PFSK-1 (cell line): ENCODE measurements around the gene HS6ST3.

Experiments used
- FOXP2 ChIP-seq: optimal IDR thresholded peaks from 2 replicates; pipeline ENCODE3; 2011; ENCODE audit warnings: borderline replicate concordance, control low read depth, inconsistent platforms; ENCODE audit not compliant: insufficient read depth; ENCODE audit errors: extremely low read length, extremely low read depth
- POLR2AphosphoS5 ChIP-seq: IDR thresholded peaks from 2 replicates; pipeline ENCODE4 v1.6.1; 2012; ENCODE audit warnings: low read depth, mild to moderate bottlenecking, control low read depth, low read length, moderate library complexity
- SIN3A ChIP-seq: IDR thresholded peaks from 2 replicates; pipeline ENCODE4 v1.6.1; 2012; ENCODE audit warnings: mild to moderate bottlenecking, low read length, moderate library complexity, borderline replicate concordance; ENCODE audit not compliant: insufficient read depth
- TAF1 ChIP-seq: IDR thresholded peaks from 2 replicates; pipeline ENCODE4 v1.6.1; 2012; ENCODE audit warnings: low read length, control low read depth, borderline replicate concordance; ENCODE audit not compliant: insufficient read depth
- TF ChIP-seq, protein P1 (sequence below), 2 experiments: IDR thresholded peaks; 2 replicates each; pipeline versions ENCODE4 v1.6.1 to v1.8.0; 2011 to 2012; ENCODE audit warnings: low read depth in 2 of 2, low read length in 2 of 2, control low read depth in 1 of 2, inconsistent platforms in 1 of 2, mild to moderate bottlenecking in 1 of 2, moderate library complexity in 1 of 2; ENCODE audit not compliant: insufficient read depth in 1 of 2

HS6ST3 gene

GRCh38 chr13:96766306-96766705 lies 676.4 kb downstream of the HS6ST3 start:
- TF ChIP-seq POLR2AphosphoS5 (no peak), SIN3A (no peak), TAF1 (no peak), FOXP2 (no peak)
- TF ChIP-seq, protein P1, sequence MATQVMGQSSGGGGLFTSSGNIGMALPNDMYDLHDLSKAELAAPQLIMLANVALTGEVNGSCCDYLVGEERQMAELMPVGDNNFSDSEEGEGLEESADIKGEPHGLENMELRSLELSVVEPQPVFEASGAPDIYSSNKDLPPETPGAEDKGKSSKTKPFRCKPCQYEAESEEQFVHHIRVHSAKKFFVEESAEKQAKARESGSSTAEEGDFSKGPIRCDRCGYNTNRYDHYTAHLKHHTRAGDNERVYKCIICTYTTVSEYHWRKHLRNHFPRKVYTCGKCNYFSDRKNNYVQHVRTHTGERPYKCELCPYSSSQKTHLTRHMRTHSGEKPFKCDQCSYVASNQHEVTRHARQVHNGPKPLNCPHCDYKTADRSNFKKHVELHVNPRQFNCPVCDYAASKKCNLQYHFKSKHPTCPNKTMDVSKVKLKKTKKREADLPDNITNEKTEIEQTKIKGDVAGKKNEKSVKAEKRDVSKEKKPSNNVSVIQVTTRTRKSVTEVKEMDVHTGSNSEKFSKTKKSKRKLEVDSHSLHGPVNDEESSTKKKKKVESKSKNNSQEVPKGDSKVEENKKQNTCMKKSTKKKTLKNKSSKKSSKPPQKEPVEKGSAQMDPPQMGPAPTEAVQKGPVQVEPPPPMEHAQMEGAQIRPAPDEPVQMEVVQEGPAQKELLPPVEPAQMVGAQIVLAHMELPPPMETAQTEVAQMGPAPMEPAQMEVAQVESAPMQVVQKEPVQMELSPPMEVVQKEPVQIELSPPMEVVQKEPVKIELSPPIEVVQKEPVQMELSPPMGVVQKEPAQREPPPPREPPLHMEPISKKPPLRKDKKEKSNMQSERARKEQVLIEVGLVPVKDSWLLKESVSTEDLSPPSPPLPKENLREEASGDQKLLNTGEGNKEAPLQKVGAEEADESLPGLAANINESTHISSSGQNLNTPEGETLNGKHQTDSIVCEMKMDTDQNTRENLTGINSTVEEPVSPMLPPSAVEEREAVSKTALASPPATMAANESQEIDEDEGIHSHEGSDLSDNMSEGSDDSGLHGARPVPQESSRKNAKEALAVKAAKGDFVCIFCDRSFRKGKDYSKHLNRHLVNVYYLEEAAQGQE (IDR thresholded peaks at IDR 0.05; ENCODE audit: insufficient read depth in 1 of 2, low read depth in 2 of 2, low read length in 2 of 2): no peak

GRCh38 chr13:96768524-96768923 lies 678.6 kb downstream of the HS6ST3 start:
- TF ChIP-seq SIN3A (no peak), POLR2AphosphoS5 (no peak), FOXP2 (no peak), TAF1 (no peak)
- TF ChIP-seq, protein P1 (IDR thresholded peaks at IDR 0.05; ENCODE audit: insufficient read depth in 1 of 2, low read depth in 2 of 2, low read length in 2 of 2): no peak

DNA sequence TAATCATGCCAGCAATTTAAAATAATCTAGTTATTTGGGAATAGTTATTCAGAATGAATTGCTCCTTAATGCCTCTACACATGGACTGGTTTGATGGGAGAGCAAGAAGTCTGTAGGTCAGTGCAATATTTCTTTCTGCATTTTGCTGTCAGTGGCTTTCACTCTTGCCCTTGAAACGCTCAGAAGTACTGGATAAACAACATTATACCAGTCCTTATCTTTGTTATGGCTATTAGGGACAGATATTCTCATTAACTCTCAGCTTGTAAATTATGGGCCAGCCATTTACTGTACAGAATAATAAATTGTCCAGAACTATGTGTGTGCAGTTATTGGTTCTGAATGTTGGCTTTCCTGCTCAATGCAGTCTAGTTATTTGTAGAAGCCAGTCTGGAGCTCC lies 680.0 kb downstream of the HS6ST3 start:
- no peak for TF ChIP-seq POLR2AphosphoS5

- TF ChIP-seq SIN3A (no peak), POLR2AphosphoS5 (no peak), TAF1 (no peak), FOXP2 (no peak)
- TF ChIP-seq, protein P1 (IDR thresholded peaks at IDR 0.05; ENCODE audit: insufficient read depth in 1 of 2, low read depth in 2 of 2, low read length in 2 of 2): no peak
These were observed 681.8 kb downstream of the HS6ST3 start for GRCh38 chr13:96771486-96772367.

DNA sequence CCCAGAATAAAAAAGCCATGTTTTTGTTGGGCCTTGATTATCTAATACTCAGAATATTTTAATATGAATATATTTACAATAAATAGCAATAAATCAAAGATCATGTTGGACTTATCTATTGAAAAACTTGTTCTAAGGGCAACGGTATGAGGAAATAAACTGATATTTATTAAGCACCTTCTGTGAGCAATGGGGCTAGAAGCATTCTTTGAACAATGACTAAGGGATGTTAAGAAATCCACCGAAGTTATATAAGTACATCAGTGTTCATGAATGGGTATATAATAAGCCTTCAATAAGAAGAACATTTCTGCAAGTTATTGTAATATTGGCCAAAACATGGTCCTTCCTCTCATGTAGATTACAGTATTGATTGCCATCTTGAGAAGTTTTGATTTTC lies 682.5 kb downstream of the HS6ST3 start:
- TF ChIP-seq, protein P1 (IDR thresholded peaks at IDR 0.05; ENCODE audit: insufficient read depth in 1 of 2, low read depth in 2 of 2, low read length in 2 of 2): no peak
- TF ChIP-seq TAF1 (no peak), FOXP2 (no peak), POLR2AphosphoS5 (no peak), SIN3A (no peak)
